GM10266 (cell line): ENCODE measurements around the gene EXOC4.

Source experiments
- DNase-seq: peaks from one replicate; pipeline ENCODE4 v3.0.0; 2012; ENCODE audit errors: extremely low spot score
- CTCF ChIP-seq: IDR thresholded peaks from 2 replicates; pipeline ENCODE4 v1.5.1; 2012; ENCODE audit warnings: mild to moderate bottlenecking, low read depth; ENCODE audit not compliant: control insufficient read depth, insufficient read depth; ENCODE audit errors: missing control alignments

Gene EXOC4

GRCh38 chr7:133646472-133647315 is 393.8 kb downstream of the EXOC4 start:
- DNase-seq, result no peak
- no peak for TF ChIP-seq CTCF

- DNase-seq, result no peak
- no peak for TF ChIP-seq CTCF
Measured at GRCh38 chr7:133649593-133649992, 396.7 kb downstream of the EXOC4 start.

- no peak for TF ChIP-seq CTCF
- no peak for DNase-seq
Measured at GRCh38 chr7:133650069-133650468, 397.2 kb downstream of the EXOC4 start.

GRCh38 chr7:133650487-133651300 is 397.8 kb downstream of the EXOC4 start:
- no peak for TF ChIP-seq CTCF
- DNase-seq, result no peak

- TF ChIP-seq CTCF, result no peak
- no peak for DNase-seq
Measured at GRCh38 chr7:133652547-133652946, 399.7 kb downstream of the EXOC4 start.

- TF ChIP-seq CTCF, result no peak
- DNase-seq, result no peak
Measured at GRCh38 chr7:133654547-133654946, 401.7 kb downstream of the EXOC4 start.

GRCh38 chr7:133662276-133662675 is 409.4 kb downstream of the EXOC4 start:
- DNase-seq, result no peak
- TF ChIP-seq CTCF, result no peak
